GM21526 (cell line): ENCODE data around the gene DAGLA.

Experiments used
- ATAC-seq: cut with Tn5 transposase; IDR thresholded peaks from one replicate; pipeline ENCODE4 v1.9.1; 2021; ENCODE audit warnings: moderate library complexity; ENCODE audit not compliant: unreplicated experiment, low FRiP score

Gene DAGLA

DNA sequence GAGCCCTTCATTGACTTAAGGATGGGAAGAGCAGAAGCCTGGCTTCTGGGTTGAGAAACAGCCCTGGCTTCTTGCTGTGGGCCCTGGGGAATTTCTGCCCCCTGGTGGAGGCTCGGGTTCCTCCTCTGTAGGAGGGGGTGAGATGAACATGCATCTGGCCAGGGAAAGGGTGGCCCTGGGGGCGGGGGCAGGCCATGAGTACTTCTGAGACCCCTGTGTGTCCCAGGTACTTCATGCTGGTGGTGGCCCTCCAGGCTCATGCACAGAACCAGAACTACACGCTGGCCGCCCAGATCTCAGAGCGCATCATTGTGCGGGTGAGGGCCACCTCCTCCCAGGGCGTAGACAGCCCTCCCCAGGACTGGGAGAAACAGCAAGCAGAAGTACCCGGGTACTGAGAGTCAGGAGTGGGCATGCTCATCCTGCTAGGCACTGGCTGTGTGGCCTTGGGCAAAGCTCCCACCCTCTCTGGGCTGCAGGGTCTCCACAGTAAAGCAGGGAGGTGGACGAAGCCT is 96.4 kb downstream of the DAGLA start:
- ATAC-seq, result no peak

DNA sequence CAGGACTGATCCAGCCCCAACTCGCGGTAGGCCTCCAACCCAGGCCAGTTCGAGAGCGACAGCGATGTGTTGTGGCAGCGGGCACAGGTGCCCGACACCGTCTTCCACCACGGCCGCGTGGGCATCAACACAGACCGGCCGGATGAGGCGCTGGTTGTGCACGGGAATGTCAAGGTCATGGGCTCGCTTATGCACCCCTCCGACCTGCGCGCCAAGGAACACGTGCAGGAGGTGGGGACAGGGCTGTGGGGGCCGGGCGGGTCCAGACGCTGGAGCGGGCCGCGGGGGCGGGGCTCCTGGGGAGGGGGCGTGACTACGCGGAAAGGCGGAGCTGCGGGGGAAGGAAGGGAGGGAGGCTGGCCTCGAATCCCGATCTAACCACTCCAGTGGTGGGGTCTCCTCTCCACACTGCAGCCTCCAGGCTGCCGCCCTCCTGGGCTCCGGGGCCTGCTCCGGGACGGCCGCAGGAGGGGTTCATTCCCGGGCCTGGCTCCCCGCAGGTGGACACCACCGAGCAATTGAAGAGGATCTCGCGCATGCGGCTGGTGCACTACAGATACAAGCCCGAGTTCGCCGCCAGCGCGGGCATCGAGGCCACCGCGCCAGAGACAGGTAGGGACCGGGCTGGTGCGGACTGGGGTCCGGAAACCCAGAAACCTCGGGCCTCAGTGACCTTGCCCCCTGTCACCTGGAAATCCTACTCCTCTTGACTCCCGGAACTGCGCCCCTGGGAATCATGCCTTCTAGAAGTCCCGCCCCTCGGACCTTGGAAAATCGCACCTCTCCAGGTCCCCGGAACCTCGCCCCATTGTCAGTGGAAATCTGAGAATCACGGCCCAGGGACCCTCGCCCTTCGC is 97.3 kb downstream of the DAGLA start:
- no peak for ATAC-seq

DNA sequence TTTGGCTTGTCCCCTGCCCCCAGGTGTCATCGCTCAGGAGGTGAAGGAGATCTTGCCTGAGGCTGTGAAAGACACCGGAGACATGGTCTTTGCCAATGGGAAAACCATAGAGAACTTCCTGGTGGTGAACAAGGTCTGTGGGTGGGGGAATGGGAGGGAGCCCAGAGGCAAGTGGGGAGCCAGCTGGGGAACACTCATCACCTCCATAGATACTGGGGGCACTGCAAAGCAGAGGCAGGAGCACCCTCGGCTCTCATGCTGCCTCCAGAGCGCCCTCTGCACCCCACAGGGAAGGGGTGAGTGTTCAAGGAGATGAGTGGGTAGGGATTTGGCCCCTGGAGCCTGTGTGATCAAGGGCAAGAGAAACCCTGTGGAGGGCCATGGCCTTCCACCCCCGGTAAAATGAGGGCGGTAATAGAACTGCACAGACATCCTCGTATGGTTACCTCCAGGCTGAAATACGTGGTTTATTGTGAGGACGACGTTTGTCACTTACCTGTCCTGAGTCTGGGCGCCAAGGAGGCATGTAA is 98.2 kb downstream of the DAGLA start:
- no peak for ATAC-seq

DNA sequence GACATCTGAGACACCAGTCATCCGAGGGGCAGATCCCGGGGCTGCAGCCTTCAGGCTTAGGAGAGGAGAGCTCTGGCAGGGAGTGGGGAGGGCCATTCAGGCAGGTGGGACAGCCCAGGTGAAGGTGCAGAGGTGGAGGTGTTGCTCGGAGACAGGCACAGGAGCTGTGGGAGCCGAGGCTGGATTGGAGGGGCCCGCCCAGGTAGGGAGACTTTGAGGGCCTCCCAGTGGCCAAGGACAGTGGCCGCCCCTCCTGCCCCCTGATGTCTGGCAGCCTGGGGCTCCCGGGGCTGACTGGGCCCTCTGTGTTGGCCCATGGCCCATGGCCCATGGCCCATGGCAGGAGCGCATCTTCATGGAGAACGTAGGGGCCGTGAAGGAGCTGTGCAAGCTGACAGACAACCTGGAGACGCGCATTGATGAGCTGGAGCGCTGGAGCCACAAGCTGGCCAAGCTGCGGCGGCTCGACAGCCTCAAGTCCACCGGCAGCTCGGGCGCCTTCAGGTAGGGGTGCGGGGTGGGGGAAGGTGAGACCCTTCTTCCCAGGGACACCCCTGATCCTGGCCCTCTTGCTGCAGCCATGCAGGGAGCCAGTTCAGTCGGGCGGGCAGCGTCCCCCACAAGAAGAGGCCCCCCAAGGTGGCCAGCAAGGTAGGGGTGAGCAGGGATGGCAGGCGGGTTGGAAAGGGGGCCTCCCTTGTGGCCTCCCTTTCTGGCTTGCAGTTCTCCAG is 98.9 kb downstream of the DAGLA start:
- ATAC-seq, result no peak

DNA sequence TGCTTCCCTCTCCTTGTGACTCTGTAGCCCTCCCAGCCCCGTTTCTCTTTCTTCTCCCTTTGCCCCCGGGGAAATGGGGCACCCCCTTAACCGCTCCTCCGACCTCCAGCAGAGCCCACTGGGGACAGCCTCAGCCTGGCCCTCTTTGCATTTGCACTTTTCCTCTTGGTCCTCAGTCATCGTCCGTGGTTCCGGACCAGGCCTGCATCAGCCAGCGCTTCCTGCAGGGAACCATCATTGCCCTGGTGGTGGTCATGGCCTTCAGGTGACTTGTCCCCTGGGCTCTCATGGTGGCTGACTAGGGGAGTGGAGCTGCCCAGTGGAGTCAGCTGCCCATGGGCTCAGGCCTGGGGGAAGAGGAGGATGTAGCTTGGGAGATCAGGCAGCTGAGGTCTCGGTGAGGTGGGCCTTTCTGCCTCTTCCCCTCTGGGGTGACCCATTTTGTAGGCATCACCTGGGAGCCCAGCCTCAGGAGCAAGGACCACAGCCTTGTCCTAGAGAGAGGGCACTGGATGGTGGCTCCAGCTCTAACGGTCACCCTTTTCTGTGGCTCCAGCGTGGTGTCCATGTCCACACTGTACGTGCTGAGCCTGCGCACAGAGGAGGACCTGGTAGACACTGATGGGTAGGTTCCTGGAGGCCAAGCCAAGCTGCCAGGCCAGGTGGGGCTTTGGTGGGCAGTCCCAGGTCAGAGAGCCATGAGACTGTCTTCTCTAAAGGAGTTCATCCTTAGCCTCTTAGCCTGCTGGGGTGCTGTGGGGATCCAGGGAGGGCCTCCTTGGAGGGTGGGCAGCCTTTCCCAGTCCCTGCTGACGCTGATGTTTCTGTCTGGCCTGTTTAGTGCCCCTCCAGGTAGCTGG is 99.7 kb downstream of the DAGLA start:
- no peak for ATAC-seq

DNA sequence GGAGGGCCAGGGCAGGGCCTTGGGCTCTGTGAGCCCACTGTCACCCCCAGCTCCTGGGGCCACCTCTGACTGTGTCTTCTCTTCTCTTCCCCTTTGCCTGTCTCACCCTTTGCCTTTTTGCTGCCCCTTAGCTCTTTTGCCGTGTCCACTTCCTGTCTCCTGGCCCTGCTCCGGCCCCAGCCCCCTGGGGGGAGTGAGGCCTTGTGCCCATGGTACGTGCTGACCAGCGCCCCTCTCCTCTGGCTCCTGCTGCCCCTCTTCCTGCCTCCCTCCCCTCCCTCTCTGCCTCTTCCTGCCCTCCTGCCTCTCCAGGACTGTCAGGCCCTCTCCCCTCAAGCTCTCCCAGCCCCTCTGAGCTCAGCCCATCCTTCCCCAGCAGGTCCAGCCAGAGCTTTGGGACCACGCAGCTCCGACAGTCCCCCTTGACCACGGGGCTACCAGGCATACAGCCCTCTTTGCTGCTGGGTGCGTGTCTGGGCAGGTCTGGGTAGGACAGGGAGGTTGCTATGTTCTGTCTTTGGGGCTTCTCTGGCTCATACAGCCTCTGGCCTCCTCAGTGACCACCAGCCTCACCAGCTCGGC is 100.5 kb downstream of the DAGLA start:
- no peak for ATAC-seq

DNA sequence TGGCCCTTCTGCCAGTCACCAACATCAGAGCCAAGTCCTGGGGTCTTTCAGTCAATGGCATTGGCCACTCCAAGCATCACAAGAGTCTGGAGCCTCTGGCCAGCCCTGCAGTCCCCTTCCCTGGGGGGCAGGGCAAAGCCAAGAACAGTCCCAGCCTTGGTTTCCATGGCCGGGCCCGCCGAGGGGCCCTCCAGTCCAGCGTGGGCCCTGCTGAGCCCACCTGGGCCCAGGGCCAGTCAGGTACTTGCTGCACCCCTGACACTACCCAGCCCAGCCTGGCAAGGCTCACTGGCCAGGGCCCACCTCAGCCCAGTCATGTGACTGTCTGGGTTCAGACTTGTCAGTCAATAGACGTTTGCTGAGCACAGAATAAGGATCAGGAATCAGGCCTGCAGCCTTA is 101.4 kb downstream of the DAGLA start:
- no peak for ATAC-seq

DNA sequence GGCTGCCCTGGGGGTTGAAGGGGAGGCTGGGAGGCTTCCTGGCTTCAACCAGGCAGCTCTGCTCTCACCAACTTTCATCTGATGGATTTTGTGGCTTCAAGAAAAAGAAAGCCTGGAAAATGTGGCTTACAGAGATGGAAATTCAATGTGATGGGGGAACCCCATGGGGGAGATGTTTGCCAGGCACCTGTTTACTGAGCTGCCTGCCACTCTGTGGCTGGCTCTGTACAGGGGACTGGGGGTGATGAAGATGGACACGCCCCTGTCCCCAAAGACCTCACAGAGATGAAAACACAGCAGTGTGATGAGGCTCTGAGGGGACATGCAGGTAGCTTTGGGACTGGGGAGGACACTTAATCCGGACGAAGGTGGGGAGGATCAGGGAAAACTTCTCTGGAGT is 102.1 kb downstream of the DAGLA start:
- no peak for ATAC-seq

DNA sequence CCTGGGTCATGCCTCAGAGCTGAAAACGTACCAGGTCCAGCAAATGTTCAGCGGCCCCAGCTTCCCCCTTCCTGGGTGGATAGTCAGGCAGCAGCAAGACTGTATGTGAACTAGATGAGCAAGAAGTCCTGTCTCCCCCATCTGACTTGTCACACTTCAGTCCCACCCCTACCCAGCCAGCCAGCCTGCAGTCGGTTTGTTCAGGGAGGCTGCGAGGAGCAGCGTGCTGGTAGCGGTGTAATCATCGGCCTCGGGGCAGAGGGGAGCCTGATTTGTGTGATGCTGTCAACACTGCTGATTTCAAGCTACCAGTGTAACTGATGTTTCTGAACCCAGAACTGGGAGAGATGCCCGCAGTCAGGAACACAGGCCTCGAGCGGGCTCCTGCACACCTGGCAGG is 102.7 kb downstream of the DAGLA start:
- no peak for ATAC-seq

DNA sequence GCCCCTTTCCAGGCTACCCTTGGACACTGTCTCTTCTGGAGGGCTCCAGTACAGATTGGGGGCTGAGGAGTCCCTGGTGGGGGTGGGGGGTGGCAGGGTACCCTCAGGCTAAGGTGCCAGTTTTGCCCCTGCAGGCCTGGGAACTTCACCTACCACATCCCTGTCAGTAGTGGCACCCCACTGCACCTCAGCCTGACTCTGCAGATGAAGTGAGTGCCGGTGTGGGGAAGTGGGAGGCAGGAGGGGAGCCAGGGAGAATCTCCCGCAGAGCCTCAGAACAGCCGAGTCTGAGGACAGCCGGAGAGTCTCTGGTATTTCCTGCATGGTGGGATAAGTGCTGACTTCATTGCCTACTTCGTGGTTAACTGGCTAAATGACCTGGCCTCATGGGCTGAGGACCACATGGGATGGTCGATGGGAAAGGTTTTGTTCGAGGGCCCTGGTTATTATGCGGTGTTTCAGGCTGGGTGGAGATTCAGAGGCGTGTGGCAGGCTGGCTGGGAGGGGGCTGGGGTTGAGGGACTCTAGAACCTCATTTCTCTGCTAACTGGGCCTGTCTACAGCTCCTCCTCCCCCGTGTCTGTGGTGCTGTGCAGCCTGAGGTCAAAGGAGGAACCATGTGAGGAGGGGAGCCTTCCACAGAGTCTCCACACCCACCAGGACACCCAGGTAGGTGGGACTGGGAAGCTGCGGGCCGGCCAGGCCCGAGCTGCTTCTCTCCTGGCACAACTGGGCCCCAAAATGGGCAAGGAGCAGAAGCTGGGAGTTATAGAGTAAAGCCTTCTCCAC is 103.7 kb downstream of the DAGLA start:
- ATAC-seq, result no peak

DNA sequence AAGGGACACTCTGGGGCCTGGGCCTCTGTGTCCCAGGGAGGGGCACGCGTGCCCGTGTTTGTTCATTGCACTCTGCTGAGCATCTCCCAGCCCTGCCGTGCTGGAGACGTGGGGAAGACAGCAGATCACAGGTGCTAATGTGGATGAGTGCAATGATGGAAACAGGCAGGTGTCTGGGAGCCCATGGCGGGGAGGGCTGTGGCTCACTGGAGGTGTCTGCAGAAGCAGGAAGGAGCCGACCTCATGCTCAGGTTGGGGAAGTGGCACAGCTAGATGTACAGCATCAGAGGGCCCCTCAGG is 104.3 kb downstream of the DAGLA start:
- no peak for ATAC-seq

DNA sequence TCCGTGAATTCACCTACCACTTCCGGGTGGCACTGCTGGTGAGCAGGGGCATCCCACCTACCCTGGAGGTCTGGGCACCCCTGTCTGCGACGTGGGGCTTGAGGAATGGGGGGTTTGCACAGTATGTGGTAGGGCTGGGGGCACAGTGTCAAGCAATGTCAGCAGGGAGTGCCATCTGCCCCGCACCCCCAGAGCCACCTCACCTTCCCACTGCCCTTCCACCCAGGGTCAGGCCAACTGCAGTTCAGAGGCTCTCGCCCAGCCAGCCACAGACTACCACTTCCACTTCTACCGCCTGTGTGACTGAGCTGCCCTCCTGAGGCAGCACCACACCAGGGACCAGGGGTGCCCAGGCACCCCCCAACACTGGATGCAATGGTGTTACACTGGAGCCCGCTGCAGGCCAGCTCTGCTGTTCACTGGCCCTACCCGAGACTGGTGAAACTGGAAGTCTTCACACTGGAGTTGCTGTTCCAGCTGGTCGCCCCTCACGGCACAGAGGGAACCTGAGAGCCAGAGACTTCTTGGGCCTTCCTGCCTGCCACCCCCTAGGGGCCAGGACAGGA is 105.7 kb downstream of the DAGLA start:
- no peak for ATAC-seq

DNA sequence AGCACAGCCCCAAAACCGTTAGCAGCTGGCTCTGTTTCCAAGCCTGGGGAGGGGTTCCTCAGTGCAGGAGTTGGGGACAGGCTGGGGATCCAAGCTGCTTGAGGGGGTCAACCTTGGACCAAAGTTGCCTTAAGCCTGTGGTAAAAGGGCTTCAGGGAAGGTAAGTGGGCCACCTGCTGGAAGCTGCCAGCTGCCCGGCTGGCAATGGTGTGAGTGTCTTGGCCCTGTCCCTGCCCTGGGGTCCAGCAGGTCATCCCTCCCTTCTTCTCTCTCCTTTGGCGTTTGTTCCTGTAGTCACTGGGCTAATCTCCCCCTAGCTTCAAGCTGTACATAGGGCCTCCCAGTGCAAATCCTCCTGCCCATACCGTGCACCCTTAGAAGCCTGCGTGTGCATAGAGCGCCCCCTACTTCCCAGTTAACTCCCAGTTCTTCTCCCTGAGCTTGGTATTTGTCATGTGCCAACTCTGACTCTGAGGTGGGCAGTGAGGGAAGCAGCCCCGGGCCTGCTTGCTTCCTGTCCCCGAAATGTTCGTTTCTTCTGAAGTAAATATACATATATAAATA is 107.8 kb downstream of the DAGLA start:
- no peak for ATAC-seq

DNA sequence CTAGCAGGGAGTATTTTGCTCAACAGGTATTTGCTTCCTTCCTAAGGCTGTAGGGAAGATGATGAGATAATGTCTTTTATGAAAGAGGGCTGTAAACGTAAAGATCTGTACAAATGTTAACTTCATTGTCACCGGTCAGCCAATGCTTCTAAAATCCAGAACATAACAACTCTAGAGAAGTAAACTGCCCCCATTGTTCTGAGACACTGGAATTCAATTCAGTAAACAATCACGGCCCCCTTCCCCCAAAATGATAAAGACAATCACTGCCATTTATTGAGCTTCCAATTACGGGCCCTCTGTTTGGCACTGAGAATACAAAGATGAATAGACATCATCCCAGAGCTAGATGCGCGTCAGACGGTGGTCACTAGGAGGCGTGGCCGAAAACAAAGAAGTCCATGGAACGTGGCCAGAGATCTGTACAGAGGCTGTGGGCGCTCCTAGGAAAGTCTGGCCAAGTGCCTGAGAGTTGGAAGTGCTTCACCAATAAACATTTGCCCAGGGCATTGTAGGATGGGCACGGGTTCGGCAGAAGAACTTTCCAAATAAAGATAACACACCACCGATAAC is 111.6 kb downstream of the DAGLA start:
- no peak for ATAC-seq

DNA sequence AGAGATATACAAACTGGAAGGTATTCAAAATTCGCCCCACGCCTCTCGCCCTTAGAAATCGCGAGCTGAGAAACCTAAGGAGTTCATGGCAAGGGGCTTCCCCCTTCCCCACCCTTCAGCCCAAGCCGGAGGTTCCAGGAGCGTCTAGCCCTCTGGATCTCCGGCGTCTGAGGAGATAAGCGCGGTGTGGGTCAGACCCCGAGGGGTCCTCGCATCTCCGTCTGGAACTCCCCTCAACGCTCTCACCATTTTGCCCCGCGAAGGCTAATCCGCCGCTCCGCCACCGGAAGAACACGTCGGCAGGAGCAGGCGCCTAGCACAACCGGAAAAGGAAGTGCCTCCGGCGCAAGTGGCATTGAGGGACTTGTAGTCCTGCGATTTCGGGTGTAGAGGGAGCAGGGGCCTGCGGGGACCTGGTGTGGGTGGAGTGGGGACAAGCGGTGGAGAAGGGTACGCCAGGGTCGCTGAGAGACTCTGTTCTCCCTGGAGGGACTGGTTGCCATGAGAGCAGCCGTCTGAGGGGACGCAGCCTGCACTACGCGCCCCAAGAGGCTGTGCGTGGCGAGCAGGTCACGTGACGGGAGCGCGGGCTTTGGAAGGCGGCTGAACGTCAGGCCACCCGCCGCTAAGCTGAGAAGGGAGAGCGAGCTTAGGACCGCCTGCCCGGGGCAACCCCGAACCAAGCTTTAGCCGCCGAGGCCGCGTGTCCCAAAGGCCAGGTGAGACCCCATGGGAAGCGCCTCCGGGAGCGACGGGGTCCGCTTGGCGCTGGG is 112.3 kb downstream of the DAGLA start, which contains the start of the genes FEN1 and TMEM258:
Gene FEN1, plus strand, starts transcription at position 602 of the 773 bp plus-strand sequence. CDS start 2,451 bp downstream, outside the sequence.
Gene TMEM258, minus strand, starts transcription at position 290 of the 773 bp plus-strand sequence. Its CDS starts 41 bp downstream, at position 249.
- peak; percentile 76 for ATAC-seq

DNA sequence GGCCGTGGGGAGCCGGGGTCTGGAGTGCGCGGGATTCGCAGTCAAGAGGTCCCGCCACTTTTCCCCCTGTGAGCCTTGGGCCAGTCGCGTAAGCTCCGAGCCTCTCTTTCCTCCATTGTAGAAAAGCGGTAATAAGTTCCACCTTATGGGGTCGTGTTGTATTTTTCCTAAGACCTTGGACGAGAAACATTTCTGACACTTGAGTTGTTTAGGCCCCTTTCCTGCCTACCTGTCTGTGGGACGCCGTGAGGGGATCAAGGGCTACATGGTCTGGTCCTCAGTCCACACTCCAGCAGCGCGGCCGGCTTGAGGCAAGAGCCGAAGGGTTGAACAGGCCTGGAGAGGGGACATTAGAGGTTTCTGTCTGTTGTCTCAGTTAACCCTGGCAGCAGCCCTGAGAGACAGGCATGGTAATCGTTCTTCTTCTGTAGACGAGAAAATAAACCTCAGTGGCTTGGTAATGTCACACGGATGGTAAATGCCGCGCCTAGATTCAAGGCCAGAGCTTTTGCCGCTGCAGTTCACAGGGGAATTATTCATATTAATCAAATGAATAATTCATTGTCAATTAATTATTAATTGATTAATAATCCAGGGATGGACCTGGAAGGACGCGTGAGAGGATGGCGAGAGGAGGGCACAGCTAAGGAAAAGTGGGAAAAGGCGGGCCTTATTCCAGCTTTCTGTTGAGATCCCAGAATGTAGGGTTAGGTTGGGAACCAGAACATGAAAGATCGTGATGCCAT is 113.1 kb downstream of the DAGLA start:
- no peak for ATAC-seq

DNA sequence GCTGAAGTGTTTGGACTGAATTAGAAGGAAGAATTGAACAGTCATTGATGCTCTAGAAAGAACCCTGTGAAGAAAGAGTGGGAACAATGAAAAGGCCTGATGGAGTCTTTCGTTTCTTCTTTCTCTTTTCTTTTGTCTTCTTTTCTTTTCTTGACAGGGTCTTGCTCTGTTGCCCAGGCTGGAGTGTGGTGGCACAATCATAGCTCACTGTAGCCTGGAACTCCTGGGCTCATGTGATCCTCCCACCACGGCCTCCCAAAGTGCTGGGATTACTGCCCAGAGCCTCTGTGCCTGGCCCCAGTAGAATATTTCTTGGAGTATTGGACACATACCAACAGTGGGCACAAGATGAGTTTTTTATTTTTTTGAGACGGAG is 113.6 kb downstream of the DAGLA start:
- no peak for ATAC-seq
